Measurements from ENCODE around the gene CBARP.

DNA sequence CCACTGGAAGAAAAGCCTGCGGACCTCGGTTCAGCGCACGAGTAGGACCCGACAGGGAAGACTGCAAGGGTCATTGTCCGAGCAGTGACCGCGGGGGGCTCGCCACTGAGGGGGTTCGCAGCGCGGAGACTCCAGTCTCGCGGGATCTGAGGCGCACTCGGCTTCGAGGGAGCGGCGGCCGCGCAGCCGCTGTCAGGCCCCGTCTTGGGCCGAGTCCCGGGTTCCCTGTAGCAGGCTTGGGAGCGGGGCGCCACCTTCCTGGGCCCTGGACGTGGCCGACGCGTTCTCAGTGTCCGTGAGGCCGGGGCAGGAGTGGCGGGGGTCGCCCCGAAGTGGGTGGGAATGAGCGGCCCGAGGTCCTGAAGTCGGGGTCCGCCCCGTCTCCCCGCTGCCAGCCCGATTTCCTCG, 37.1 kb upstream of the CBARP start:
- TF ChIP-seq CTCF (conservative IDR thresholded peaks at IDR 0.05 in 1 of 2, IDR thresholded peaks at IDR 0.05 in 1 of 2; ENCODE audit: low read depth in 1 of 2, low read length in 2 of 2) (no peak), EZH2 (IDR thresholded peaks at IDR 0.05; ENCODE audit: low read length, missing control alignments) (no peak)
